ENCODE data around the gene IL25. TPM values are rescaled to one million over a fixed set of nuclear protein-coding genes. Genes with fewer than 3 reads are reported as not detected.

Gene IL25
- total and polyA plus RNA-seq, 2 of the 13 experiments (the other 11 are each of a cell fraction or from before 2014, with no cell fraction given) = not detected

DNA sequence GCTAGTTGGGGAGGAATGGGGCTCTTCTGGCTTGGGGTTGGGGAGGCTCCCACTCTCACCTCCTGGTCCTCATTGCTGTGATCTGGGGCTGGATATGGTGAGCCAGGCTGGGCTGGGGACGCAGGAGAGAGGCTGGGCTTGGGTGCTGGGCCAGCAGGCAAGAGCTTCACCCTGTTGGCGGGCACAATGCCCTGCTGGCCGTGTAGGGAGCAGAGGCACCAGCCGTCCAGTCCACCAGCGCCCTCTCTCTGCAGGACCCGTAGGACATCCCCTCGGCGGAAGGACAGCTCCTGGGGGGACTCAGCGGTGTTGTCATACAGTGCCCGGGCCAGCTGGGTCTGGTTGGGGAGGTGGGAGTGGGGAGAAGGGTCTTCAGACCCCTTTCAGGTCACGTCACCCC, 12.1 kb upstream of the IL25 start (continued):
- no peak for TF ChIP-seq TIGD3 (CRISPR knock-in tag; IDR thresholded peaks at IDR 0.05; ENCODE audit: borderline replicate concordance)
- TF ChIP-seq GLMP (CRISPR knock-in tag; IDR thresholded peaks at IDR 0.05; ENCODE audit: borderline replicate concordance) = no peak
- TF ChIP-seq KLF11 (CRISPR knock-in tag; IDR thresholded peaks at IDR 0.05) = no peak
- TF ChIP-seq NRL (CRISPR knock-in tag; IDR thresholded peaks at IDR 0.05; ENCODE audit: borderline replicate concordance) = peak; percentile 36; the same call in 1 of the 2 replicates
- TF ChIP-seq ZNF788 (CRISPR knock-in tag; IDR thresholded peaks at IDR 0.05; ENCODE audit: borderline replicate concordance) = peak; percentile 42; the same call in 1 of the 2 replicates
- TF ChIP-seq, protein P1, sequence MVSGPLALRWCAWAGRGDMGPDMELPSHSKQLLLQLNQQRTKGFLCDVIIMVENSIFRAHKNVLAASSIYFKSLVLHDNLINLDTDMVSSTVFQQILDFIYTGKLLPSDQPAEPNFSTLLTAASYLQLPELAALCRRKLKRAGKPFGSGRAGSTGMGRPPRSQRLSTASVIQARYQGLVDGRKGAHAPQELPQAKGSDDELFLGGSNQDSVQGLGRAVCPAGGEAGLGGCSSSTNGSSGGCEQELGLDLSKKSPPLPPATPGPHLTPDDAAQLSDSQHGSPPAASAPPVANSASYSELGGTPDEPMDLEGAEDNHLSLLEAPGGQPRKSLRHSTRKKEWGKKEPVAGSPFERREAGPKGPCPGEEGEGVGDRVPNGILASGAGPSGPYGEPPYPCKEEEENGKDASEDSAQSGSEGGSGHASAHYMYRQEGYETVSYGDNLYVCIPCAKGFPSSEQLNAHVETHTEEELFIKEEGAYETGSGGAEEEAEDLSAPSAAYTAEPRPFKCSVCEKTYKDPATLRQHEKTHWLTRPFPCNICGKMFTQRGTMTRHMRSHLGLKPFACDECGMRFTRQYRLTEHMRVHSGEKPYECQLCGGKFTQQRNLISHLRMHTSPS (CRISPR knock-in tag; IDR thresholded peaks at IDR 0.05; ENCODE audit: low read depth) = peak; percentile 61
- TF ChIP-seq ZNF629 (CRISPR knock-in tag; conservative IDR thresholded peaks at IDR 0.05) = no peak
- no peak for TF ChIP-seq MYC (CRISPR knock-in tag; IDR thresholded peaks at IDR 0.05; ENCODE audit: borderline replicate concordance)
- TF ChIP-seq, protein P2, sequence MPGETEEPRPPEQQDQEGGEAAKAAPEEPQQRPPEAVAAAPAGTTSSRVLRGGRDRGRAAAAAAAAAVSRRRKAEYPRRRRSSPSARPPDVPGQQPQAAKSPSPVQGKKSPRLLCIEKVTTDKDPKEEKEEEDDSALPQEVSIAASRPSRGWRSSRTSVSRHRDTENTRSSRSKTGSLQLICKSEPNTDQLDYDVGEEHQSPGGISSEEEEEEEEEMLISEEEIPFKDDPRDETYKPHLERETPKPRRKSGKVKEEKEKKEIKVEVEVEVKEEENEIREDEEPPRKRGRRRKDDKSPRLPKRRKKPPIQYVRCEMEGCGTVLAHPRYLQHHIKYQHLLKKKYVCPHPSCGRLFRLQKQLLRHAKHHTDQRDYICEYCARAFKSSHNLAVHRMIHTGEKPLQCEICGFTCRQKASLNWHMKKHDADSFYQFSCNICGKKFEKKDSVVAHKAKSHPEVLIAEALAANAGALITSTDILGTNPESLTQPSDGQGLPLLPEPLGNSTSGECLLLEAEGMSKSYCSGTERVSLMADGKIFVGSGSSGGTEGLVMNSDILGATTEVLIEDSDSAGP (CRISPR knock-in tag; IDR thresholded peaks at IDR 0.05; ENCODE audit: borderline replicate concordance) = peak; percentile 27; the same call in 1 of the 2 replicates
- peak; percentile 92 for TF ChIP-seq HNRNPL (IDR thresholded peaks at IDR 0.05; ENCODE audit: low read depth, low read length)
- peak; percentile 67 for TF ChIP-seq STAG1 (CRISPR knock-in tag; IDR thresholded peaks at IDR 0.05)
- no peak for TF ChIP-seq POLR2AphosphoS5 (IDR thresholded peaks at IDR 0.05; ENCODE audit: low read depth, low read length)
- peak; percentile 61; the same call in 1 of the 2 replicates for TF ChIP-seq NFKB2 (CRISPR knock-in tag; IDR thresholded peaks at IDR 0.05; ENCODE audit: borderline replicate concordance)
- TF ChIP-seq ZIK1 (CRISPR knock-in tag; IDR thresholded peaks at IDR 0.05; ENCODE audit: borderline replicate concordance, low read depth) = peak; percentile 62; the same call in 1 of the 2 replicates
- TF ChIP-seq SNAPC5 (CRISPR knock-in tag; IDR thresholded peaks at IDR 0.05; ENCODE audit: borderline replicate concordance) = no peak
- TF ChIP-seq ZNF292 (CRISPR knock-in tag; IDR thresholded peaks at IDR 0.05; ENCODE audit: borderline replicate concordance, low read depth) = no peak
- 0 out of 2 replicates have a peak, but pooled peaks have one; percentile 40 for TF ChIP-seq ZBTB34 (CRISPR knock-in tag; IDR thresholded peaks at IDR 0.05)
- TF ChIP-seq ZNF556 (CRISPR knock-in tag; IDR thresholded peaks at IDR 0.05; ENCODE audit: borderline replicate concordance) = no peak
- TF ChIP-seq SALL1 (CRISPR knock-in tag; IDR thresholded peaks at IDR 0.05) = peak; percentile 52
- TF ChIP-seq RAD21 (CRISPR knock-in tag; IDR thresholded peaks at IDR 0.05) = peak; percentile 25; the same call in 1 of the 2 replicates
- peak; percentile 65 for TF ChIP-seq XRCC5 (optimal IDR thresholded peaks at IDR 0.05; ENCODE audit: low read length)
- TF ChIP-seq HNRNPUL1 (IDR thresholded peaks at IDR 0.05; ENCODE audit: low read depth, low read length) = no peak

Data from HepG2 (cell line).